Measurements from ENCODE around the gene MTCH1. TPM values are rescaled to one million over a fixed set of nuclear protein-coding genes. Genes with fewer than 3 reads are reported as not detected.
A peak's percentile ranks its signal among the peaks of the same experiment; 100 is the strongest.
"Not testable (repeated sequence)": the region's sequence is repeated elsewhere in the genome, so short reads cannot be mapped to it uniquely, and the experiment has no call there.

MTCH1 gene
- total RNA-seq, 1 donor, result 110 TPM

DNA sequence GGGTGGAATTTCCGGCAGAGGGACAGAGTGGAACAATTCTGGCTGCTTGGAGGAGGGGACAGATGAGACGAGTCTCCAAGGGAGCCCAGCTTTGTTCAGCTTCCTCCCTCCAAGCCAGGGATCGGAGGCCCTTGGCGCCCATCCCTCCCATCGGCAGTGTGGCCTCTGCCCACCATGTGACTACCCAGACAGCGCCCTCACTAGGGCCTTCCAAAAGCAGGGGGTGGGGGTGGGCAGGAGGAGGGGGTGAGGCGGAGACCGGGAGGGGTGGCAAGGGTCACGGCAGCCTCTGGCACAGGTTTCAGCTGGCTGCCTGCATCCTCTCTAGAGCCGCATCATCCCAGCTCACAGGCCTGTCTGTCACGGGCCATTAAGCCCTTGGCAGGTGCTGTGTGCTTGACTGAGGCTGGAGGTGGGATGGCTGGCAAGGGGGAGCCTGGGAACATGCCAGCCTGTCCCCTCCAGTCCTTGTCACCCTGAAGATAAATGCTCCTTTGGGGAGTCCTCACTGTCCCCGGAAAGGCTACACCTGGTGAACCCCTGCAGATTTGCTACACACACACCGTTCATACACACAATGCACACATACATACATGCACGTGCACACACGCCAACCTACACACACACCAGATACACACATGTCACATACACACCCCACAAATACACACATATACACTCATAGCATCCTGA, 13.2 kb upstream of the MTCH1 start:
- no peak for DNase-seq (ENCODE audit: low read depth in 2 of 3, low spot score in 2 of 3)

DNA sequence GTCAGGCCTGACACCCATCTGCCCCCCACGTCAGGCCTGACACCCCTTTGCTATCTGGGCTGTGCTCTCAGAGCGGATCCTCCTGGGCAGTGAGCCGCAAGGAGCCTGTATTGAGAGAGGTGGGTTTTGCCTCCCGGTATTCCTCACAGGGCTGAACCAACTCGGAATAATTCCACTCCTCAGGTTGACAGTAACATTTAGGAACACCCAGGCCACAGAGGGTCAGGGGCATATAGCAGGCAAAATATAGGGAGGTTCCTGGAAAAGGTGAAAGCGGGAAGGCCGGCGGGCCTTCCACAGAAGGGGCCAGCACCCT, 12.7 kb upstream of the MTCH1 start:
- no peak for DNase-seq (ENCODE audit: low read depth in 2 of 3, low spot score in 2 of 3)

- no peak for DNase-seq (ENCODE audit: low read depth in 2 of 3, low spot score in 2 of 3)
Observed at GRCh38 chr6:36997811-36998722, 12.1 kb upstream of the MTCH1 start.

DNA sequence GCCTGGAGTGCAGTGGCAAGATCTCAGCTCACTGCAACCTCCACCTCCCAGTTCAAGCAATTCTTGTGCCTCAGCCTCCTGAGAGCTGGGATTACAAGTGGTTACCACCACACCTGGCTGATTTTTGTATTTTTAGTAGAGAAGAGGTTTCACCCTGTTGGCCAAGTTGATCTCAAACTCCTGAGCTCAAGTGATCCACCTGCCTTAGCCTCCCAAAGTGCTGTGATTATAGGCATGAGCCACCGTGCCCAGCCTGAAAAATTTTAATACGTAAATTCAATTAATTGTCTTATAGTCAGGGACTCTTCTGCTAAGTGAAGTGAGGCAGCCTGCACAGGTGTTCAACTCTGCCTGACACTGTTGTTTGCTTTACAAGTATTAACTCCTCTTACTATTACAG, 4.4 kb upstream of the MTCH1 start:
- not testable (repeated sequence) for DNase-seq (ENCODE audit: low read depth in 2 of 3, low spot score in 2 of 3)

DNA sequence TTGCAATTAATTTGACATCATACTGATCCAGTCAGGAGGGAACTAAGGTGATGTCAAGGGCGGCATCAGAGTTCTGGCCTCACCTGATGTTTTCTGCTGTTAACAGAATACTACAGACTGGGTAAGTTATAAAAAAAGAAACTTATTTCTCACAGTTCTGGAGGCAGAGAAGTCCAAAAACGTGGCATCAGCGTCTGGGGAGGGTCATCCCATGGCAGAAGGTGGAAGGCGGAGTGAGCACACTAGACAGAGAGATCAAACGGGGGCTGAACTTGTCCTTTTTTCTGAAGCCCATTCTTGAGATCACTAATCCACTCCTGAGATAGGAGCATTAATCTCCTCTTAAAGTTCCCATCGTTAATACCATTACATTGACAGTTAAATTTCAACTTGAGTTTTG, 3.3 kb upstream of the MTCH1 start:
- no peak for DNase-seq (ENCODE audit: low read depth in 2 of 3, low spot score in 2 of 3)

DNA sequence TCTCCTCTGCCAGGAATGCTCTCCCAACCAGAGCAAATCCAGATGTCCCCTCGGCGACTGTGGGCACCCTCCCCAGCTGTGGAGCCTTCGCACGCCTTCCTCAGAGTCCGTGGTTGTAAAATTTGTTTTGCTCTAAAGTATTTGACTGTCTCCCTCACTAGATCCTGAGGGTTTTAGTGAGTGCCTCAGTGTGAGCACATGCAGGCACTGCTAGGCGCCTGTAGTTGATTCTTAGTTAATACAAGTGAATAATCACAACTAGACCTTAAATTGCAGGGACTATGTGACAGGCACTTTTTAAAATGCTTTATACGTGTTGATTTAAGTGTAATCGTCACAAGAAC, 680 bp upstream of the MTCH1 start:
- peak in 1 of 3 donors; percentile 38 for DNase-seq (ENCODE audit: low read depth in 2 of 3, low spot score in 2 of 3)

DNA sequence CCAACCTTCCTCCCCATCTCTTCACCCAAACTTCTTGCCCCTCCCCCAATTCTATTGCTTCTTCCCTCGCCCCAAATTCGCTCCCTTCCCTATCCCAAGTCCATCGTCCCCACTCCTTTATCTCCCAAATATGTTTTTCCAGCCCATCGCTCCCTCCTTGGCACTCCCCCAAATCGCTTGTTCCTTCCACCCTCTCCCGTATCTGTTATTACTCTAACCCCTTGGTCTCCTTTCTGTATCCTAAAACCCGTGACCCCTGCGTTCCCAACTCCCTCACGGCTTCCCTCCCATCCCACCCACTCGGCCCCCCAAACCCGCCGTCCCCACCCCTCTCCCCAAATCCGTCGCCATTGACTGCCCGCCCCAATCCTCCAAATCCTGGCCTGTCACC, 584 bp downstream of the MTCH1 start:
- DNase-seq (ENCODE audit: low read depth in 2 of 3, low spot score in 2 of 3), result no peak

DNA sequence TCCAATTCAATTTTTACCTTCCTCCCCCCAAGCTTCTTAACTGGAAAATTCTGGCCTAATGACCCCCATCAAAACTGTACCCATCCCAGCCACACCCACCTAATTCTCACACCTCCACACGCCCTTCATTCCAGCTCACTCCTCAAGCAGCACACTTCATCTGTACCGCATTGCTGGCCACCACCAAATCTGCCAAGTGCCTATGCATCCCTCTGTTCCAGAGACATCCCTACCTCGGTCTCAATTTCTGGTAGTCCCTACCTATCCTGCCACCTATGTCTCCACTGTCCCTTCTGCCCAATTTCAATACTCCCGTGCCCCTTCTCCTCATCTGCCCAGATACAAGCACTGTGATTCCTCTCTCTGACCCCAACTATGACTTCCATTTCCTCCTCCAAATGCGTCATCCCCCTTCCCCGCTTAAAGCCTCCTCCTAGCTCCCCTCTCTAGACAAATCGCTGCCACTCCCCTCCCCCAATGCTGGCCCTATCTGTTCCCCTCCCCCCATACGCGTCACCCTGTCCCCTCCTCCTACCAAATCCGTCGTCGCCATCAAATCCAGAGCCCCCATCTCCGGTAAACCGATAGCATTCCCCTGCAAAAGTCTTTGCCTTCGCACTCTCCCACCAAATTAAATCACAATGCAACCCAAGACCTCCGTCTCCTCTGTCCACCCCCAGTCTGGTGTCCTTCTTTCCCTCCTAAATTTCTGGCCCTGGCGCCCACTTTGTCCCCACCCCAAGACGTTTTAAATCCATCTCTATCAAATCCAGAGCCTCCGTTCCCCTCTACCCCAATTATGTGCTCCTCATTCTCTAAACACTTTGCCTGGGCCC, 1.2 kb downstream of the MTCH1 start:
- peak in 2 of 3 donors; percentile 54 to 55 for DNase-seq (ENCODE audit: low read depth in 2 of 3, low spot score in 2 of 3)

DNA sequence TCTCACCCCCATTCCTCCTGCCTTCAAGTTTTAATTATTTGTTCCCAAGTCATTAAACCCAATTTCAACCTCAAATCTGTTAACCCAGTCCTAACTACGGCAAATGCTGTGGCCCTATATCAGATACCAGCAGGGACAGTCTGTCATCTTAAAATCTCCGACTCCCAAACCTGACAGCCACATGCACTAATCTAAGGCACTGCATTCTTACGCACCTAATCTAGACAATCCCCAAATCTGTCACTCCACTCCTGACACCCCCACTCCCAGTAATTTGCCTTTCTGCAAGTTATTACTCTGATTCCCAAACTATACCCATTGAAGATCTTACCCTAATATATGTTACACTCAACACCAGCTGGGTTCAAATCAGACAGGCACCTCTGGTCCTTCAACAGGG, 2.5 kb downstream of the MTCH1 start:
- DNase-seq (ENCODE audit: low read depth in 2 of 3, low spot score in 2 of 3), result no peak

DNA sequence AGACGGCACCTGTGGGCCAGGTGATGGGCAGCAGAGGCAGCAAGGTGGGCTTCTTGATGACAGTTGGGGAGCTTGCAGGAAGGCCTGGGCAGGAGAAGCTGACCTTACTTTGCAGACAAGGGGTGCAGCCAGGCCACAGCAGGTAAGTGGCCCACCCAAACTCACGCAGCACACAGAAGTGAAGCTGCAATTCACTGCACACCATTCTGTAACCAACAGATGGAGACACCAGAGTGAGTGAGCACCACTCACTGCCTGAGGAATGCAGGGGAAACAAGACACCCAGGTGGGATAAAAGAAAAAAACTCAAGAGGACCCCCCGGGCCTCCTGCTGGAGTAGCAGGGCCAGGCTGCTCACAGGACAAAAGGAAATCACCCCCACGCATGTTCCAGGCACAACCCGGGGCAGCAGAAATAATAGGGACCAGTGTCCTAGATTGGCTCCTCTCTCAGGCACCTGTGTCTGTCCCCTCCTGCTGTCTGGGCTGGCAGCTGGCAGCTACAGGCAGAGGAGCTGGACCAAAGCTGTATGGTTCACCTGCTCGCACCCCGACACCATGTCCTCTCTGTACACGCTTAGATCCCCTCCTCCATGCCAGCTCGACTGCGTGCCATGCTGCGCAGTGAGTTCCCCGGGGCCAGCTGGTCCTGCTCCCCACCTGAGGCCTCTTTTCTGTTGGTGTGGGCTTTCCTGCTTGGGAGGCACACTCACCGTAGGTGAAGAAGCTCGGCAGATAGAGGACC, 4.9 kb downstream of the MTCH1 start:
- no peak for DNase-seq (ENCODE audit: low read depth in 2 of 3, low spot score in 2 of 3)

DNA sequence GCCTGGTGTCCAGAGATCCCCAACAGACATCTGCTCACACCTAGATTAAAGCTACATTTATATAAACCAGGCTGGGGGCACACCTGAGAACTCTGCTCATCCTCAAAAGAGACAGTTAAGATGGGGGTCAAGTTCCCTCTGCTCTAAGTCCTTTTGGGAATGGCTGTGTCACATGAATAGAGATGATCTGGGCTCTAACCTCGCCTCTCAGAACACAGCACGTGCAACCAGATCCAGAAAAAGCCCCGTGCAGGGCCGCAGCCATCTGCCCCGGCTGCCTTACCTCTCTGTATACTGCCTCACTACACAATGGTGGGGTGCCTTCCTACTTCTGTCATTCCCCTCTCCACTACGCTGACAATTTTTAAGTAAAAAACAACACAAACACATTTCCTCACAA, 5.9 kb downstream of the MTCH1 start:
- DNase-seq (ENCODE audit: low read depth in 2 of 3, low spot score in 2 of 3), result no peak

- peak in 2 of 3 donors; percentile 46 to 74 for DNase-seq (ENCODE audit: low read depth in 2 of 3, low spot score in 2 of 3)
Observed at GRCh38 chr6:36979347-36979742, 6.7 kb downstream of the MTCH1 start.

DNA sequence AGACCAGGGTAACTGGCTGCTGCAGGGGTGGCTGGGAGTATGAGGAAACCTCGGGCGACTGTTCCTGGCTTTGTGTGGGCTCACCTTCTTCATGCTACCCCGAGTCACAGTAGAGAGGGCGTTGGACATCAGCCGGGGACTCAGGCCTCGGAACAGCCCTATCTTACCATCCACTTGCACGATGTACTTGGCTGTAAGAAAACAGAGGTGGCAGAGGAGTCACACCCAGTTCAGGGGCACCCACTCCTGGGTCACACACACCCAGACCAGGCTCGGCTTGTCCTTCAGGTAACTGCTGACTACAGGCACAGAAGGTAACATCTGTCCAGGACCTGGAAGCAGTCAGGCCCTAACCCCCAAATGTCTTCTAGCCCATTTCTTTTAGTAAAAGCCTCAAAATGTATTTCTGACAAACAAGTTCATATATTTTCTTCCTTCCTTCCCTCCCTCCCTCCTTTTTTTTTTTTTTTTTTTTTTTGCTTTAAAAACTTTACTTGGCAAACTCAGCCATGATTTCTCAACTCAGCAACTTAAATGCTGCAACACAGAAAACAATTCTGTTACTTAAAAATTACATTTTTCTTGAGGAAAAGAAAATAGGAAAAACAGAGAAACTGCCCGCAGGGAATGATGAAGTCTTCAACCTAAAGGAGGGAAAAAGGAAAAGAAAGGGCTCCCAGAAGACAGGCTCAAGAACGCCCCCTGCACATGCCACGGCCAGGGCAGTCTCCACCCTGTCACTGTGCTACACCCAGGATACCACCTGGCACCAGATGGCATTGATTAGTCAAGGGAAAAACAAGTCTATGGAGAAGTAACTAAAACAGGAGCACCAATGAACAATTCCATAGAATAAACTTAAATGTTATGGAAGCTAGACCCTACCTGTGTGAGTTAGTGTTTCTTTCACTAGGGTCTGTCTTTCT, 7.3 kb downstream of the MTCH1 start:
- DNase-seq (ENCODE audit: low read depth in 2 of 3, low spot score in 2 of 3), result no peak

DNA sequence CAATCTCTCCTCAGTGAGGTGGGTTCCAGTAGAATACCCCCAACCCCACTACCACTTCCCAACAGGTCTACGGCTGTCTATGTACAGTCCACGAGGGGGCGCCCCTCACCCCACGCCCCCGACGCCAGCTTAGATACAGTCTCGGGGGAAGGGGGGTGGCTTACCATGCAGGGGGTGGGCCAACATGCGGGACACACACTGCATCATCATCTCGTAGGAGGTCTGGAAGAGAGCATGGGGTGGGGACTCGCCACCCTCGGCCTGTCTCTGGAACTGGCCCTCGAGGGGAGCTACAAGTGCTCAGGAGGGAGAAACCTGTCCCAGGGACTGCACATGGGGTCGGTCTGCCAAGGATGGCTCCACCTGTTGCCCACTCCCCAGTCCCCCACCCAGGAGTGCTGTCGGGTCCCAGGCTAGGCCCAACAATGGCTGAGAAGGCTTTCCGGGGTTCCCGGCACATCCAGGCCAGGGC, 8.5 kb downstream of the MTCH1 start:
- no peak for DNase-seq (ENCODE audit: low read depth in 2 of 3, low spot score in 2 of 3)

DNA sequence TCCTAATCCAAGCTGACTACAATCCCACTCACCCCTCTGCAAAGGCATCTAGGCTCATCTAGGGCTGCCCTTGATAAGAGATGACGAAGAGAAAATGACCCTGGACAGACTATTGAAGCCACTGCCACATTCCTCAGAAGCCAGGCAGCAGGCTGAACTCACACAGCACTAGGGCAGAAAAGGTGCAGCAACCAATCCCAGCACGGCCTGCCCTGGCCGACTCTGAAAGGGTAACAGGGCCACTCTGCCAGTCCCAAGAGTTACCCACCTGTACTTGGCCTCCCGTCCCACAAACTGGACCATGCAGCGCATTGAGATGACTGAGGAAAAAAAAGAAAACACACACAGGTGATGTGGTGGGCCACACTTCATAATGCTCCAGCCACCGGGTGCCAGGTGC, 9.1 kb downstream of the MTCH1 start:
- DNase-seq (ENCODE audit: low read depth in 2 of 3, low spot score in 2 of 3), result no peak

GRCh38 chr6:36976509-36976908, 9.5 kb downstream of the MTCH1 start:
- DNase-seq (ENCODE audit: low read depth in 2 of 3, low spot score in 2 of 3), result no peak

DNA sequence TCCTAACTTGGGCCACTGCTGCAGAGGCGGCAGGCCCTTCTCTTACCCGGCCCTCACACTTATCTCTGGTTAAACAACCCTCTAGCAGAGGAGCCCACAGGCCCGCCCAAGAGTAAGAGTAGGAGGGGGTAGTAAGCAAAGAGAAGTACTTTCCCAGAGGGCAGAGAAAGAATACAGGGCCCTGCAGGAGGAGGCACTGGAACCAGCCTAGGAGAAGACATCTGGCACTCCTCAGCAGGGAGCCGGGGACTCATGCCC, 10.1 kb downstream of the MTCH1 start:
- DNase-seq (ENCODE audit: low read depth in 2 of 3, low spot score in 2 of 3), result no peak

DNA sequence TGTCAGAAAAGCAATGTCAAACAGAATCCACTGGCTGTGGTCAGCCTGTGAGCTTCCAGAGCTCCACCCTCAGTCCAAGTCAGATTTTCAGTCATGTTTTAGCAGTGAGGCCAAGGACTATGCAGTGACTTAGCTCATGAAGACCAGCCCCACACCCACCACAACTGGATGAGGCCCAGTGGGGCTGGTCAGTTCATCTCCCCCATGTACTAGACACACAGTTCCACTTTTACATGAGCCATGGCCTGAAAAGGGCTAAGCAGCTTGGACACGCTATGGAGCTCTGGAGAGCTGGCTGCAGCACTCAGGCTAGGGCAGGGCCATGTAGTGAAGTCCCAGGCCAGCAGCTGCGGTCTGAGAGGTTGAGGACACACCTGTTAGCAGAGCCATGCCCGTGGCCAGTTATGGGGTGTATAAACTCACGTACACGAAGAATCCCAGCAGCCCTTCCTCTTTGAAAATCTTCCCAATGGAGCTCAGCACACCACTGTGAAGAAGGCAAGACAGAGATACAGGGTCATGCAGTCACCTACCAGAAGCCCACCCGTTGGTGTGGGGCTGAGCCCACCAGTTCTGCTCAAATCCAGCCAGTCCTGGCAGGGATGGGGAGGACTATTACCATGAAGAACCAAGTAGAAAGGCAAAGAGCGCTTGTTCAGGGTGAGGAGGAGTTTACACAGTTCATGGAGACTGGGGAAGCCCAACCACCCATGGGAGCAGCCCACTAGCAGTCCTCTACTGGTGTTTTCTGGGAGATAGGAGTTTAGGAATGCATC, 10.6 kb downstream of the MTCH1 start:
- DNase-seq (ENCODE audit: low read depth in 2 of 3, low spot score in 2 of 3), result no peak

DNA sequence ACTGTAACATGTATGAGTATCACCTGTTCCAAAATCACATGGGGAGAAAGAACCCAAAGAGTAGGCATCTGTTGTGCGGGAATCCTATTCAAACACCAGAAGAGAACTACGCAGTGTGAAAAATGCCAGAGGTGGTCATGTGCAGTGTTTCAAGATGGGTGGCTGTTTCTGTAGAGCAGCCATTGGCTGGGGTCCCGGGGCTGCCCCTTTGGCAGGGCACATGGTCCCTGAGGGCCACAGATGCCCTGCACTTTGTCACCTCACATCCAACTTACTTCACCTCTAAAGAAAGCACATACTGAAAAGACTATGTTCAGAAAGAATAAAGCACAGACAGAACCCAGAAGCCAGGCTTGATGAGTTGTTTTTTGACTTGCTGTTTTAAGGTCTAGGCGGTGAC, 12.3 kb downstream of the MTCH1 start:
- no peak for DNase-seq (ENCODE audit: low read depth in 2 of 3, low spot score in 2 of 3)
